Calu3 (cell line): Measurements from ENCODE around the gene S100A12. TPM values are rescaled to one million over a fixed set of nuclear protein-coding genes. Genes with fewer than 3 reads are reported as not detected.
"Not testable (repeated sequence)": the region's sequence is repeated elsewhere in the genome, so short reads cannot be mapped to it uniquely, and the experiment has no call there.

Experiments
- BruUV-seq: library from RNA; stranded (reverse); fragments of 400-500 nt; replicated peaks from 2 replicates; lab custom pipeline; 2021; lab: Mats Ljungman, UMichigan
- CTCF ChIA-PET: fragments of 300-600 bp; sonication (Branson Sonifier 250); formaldehyde crosslinking; loops from one replicate; lab custom pipeline; 2022; ENCODE audit warnings: antibody characterized with exemption; lab: Charles Lee
- DNase-seq: peaks from one replicate; pipeline ENCODE4 v3.0.0; 2022
- H3K27ac Mint-ChIP-seq: one replicate; pipeline ENCODE4 v1.8.0; 2022; ENCODE audit warnings: mixed read lengths; ENCODE audit not compliant: unreplicated experiment
- H3K27me3 Mint-ChIP-seq: one replicate; pipeline ENCODE4 v1.8.0; 2022; ENCODE audit warnings: mixed read lengths; ENCODE audit not compliant: unreplicated experiment
- H3K36me3 Mint-ChIP-seq: one replicate; pipeline ENCODE4 v1.8.0; 2022; ENCODE audit warnings: mild to moderate bottlenecking, moderate library complexity, mixed read lengths; ENCODE audit not compliant: insufficient read depth, unreplicated experiment
- H3K4me1 Mint-ChIP-seq: one replicate; pipeline ENCODE4 v1.8.0; 2022; ENCODE audit warnings: mild to moderate bottlenecking, low read depth, mixed read lengths; ENCODE audit not compliant: unreplicated experiment
- H3K4me3 Mint-ChIP-seq: one replicate; pipeline ENCODE4 v1.8.0; 2022; ENCODE audit warnings: mild to moderate bottlenecking, low read depth, moderate library complexity, mixed read lengths; ENCODE audit not compliant: unreplicated experiment
- H3K9me3 Mint-ChIP-seq: one replicate; pipeline ENCODE4 v1.8.0; 2022; ENCODE audit warnings: low read depth, mixed read lengths; ENCODE audit not compliant: unreplicated experiment
- intact Hi-C: fragments of 100-400 bp; cut with micrococcal nuclease; formaldehyde crosslinking; loops from one replicate; pipeline ENCODE4 v1.10.0; 2022; ENCODE audit not compliant: unreplicated experiment
- total RNA-seq: library from RNA; stranded (reverse); gene quantifications from 2 replicates; pipeline ENCODE4 v1.2.3, GENCODE V29; 2022
- TF ChIP-seq, protein P1 (sequence below): fragments of 200-600 bp; IDR thresholded peaks from one replicate; pipeline ENCODE4 v1.8.0; 2022; ENCODE audit warnings: antibody characterized with exemption; ENCODE audit not compliant: unreplicated experiment

The S100A12 gene
- total RNA-seq, 1 experiment from 2014 or later = not detected

- no peak for DNase-seq
Observed at GRCh38 chr1:153417136-153417888, 41.9 kb upstream of the S100A12 start.

DNA sequence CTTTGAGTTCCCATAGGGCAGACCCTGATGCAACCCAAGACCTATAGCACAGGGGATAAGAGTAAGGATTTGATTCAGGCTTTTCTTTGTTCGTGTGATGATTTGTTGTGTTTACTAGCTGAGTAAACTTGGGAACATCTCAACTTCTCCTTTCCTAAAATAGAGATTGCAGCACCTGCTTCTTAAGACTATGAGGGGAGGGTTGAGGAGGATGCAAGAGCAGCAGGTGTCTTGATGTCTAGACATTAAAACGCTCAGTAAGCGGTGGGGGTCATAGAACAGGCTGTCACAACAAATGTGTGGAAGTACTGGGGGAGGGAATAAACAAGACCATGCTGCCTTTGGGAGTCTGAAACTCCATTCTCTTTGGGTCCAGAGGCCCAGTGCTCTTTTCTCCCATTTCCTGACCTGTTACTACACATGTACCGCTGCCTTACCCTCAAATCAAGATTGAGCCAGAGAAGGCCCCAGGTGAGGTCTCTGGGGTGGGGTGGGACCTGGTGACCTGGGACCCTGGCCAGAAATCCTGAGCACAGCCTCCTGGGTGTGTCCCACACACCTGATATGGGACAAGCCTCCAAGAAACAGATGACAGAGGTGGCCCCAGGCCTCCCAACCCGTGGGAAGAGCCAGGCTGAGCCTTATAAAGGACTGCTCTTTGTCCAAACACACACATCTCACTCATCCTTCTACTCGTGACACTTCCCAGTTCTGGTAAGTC lies 40.6 kb upstream of the S100A12 start, which contains the start of gene S100A7A:
TSS of gene S100A7A (plus strand) at position 671 of the 721 bp plus-strand sequence. CDS start 1,563 bp downstream, outside the sequence.
- no peaks in the 10 kb centered on the region for H3K4me1 Mint-ChIP-seq
- no peak within 1 kb of the TSS for H3K27ac Mint-ChIP-seq
- no peaks in the 10 kb centered on the region for H3K9me3 Mint-ChIP-seq
- H3K36me3 Mint-ChIP-seq = no peaks in the 10 kb centered on the region
- TF ChIP-seq, protein P1, sequence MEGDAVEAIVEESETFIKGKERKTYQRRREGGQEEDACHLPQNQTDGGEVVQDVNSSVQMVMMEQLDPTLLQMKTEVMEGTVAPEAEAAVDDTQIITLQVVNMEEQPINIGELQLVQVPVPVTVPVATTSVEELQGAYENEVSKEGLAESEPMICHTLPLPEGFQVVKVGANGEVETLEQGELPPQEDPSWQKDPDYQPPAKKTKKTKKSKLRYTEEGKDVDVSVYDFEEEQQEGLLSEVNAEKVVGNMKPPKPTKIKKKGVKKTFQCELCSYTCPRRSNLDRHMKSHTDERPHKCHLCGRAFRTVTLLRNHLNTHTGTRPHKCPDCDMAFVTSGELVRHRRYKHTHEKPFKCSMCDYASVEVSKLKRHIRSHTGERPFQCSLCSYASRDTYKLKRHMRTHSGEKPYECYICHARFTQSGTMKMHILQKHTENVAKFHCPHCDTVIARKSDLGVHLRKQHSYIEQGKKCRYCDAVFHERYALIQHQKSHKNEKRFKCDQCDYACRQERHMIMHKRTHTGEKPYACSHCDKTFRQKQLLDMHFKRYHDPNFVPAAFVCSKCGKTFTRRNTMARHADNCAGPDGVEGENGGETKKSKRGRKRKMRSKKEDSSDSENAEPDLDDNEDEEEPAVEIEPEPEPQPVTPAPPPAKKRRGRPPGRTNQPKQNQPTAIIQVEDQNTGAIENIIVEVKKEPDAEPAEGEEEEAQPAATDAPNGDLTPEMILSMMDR = no peak
- H3K4me3 Mint-ChIP-seq = no peak within 1 kb of the TSS
- BruUV-seq = no TSS peak
- CTCF ChIA-PET = no interaction called here
- DNase-seq = no peak
- intact Hi-C loops = no loop called here
- peaks cover 81% of the 10 kb centered on the region for H3K27me3 Mint-ChIP-seq

More at GRCh38 chr1:153417136-153417888, 41.9 kb upstream of the S100A12 start:
- H3K9me3 Mint-ChIP-seq = no peaks in the 10 kb centered on the region
- H3K4me3 Mint-ChIP-seq = no peak overlapping the region
- H3K27me3 Mint-ChIP-seq = peaks cover 82% of the 10 kb centered on the region
- TF ChIP-seq, protein P1 = no peak
- intact Hi-C loops = no loop called here
- H3K36me3 Mint-ChIP-seq = no peaks in the 10 kb centered on the region
- no TSS peak for BruUV-seq
- H3K4me1 Mint-ChIP-seq = no peaks in the 10 kb centered on the region
- no peak overlapping the region for H3K27ac Mint-ChIP-seq
- CTCF ChIA-PET = no interaction called here

DNA sequence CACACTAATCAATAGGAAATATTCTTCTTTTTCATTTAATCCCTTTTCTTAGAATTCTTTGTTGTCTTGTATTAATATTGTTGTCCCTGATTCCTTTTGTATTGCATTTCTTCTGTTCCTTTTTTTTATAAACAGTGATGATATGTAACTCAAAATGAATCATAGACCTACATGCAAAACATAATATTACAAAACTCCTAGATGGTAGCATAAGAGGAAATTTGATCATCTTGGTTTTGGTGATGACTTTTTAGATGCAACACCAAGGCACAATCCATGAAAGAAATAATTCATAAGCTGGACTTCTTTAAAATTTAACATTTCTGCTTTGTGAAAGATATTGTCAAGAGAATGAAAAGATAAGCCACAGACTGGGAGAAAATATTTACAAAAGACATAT lies 38.5 kb upstream of the S100A12 start:
- BruUV-seq, H3K4me3 Mint-ChIP-seq, H3K36me3 Mint-ChIP-seq, H3K9me3 Mint-ChIP-seq, H3K27ac Mint-ChIP-seq, H3K4me1 Mint-ChIP-seq, DNase-seq, intact Hi-C loops: not testable (repeated sequence)
- CTCF ChIA-PET = interaction anchor here (0.9 kb wide), 1 partner anchor 61 kb away, joined by 3 read pairs; no protein-coding TSS in a partner anchor
- peaks cover 81% of the 10 kb centered on the region for H3K27me3 Mint-ChIP-seq

DNA sequence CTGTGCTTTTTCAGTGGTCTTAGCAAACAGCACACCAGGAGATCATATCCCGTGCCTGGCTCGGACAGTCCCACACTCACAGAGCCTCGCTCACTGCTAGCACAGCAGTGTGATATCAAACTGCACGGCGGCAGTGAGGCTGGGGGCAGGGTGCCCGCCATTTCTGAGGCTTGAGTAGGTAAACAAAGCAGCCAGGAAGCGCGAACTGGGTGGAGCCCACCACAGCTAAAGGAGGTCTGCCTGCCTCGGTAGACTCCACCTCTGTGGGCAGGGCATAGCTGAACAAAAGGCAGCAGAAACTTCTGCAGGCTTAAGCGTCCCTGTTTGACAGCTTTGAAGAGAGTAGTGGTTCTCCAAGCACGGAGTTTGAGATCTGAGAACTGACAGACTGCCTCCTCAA lies 31.9 kb upstream of the S100A12 start:
- CTCF ChIA-PET, DNase-seq, intact Hi-C loops, BruUV-seq, H3K4me3 Mint-ChIP-seq, H3K27ac Mint-ChIP-seq, H3K36me3 Mint-ChIP-seq, H3K4me1 Mint-ChIP-seq, H3K9me3 Mint-ChIP-seq: not testable (repeated sequence)
- peaks cover 93% of the 10 kb centered on the region for H3K27me3 Mint-ChIP-seq

- intact Hi-C loops, H3K4me1 Mint-ChIP-seq, CTCF ChIA-PET: not testable (repeated sequence)
Observed at GRCh38 chr1:153405825-153406599, 30.6 kb upstream of the S100A12 start.

More at GRCh38 chr1:153405825-153406599, 30.6 kb upstream of the S100A12 start:
- H3K27me3 Mint-ChIP-seq = peaks cover 99% of the 10 kb centered on the region
- not testable (repeated sequence) for H3K4me3 Mint-ChIP-seq, BruUV-seq, H3K9me3 Mint-ChIP-seq, H3K36me3 Mint-ChIP-seq, DNase-seq, H3K27ac Mint-ChIP-seq
